NB4 (cell line): ENCODE measurements around the gene CDH4.

Source experiments
- CTCF ChIP-seq: IDR thresholded peaks from one replicate; pipeline ENCODE4 v1.5.1; 2012; ENCODE audit warnings: low read depth, low read length
- MAX ChIP-seq: IDR thresholded peaks from 2 replicates; pipeline ENCODE4 v1.6.1; 2011; ENCODE audit warnings: low read depth, low read length
- MYC ChIP-seq: IDR thresholded peaks from 2 replicates; pipeline ENCODE4 v1.6.1; 2011; ENCODE audit warnings: low read depth, low read length
- POLR2A ChIP-seq: IDR thresholded peaks from 2 replicates; pipeline ENCODE4 v1.6.1; 2011; ENCODE audit warnings: mild to moderate bottlenecking; ENCODE audit not compliant: insufficient read length; ENCODE audit errors: extremely low read depth

GRCh38 chr20:61536671-61537070 lies 284.6 kb downstream of the CDH4 start:
- TF ChIP-seq MYC (no peak), CTCF (no peak), MAX (no peak), POLR2A (no peak)
